ENCODE data around the gene MMAB. TPM values are rescaled to one million over a fixed set of nuclear protein-coding genes. Genes with fewer than 3 reads are reported as not detected.

Gene MMAB
- total RNA-seq, 4 donors from 2014 or later: 45.2 to 59.5 (median 52.3) TPM

- H3K9me3 ChIP-seq: no peaks in the 10 kb centered on the region
- H3K36me3 ChIP-seq: peaks cover 11 to 100% (median 51%) of the 10 kb centered on the region in 3 donors
- H3K27me3 ChIP-seq: no peaks in the 10 kb centered on the region
- WGBS, 2 donors: 30 to 57% methylated on average over 1 of the region's 1 CpG
- no peak overlapping the region for H3K27ac ChIP-seq
- TF ChIP-seq, protein P1, sequence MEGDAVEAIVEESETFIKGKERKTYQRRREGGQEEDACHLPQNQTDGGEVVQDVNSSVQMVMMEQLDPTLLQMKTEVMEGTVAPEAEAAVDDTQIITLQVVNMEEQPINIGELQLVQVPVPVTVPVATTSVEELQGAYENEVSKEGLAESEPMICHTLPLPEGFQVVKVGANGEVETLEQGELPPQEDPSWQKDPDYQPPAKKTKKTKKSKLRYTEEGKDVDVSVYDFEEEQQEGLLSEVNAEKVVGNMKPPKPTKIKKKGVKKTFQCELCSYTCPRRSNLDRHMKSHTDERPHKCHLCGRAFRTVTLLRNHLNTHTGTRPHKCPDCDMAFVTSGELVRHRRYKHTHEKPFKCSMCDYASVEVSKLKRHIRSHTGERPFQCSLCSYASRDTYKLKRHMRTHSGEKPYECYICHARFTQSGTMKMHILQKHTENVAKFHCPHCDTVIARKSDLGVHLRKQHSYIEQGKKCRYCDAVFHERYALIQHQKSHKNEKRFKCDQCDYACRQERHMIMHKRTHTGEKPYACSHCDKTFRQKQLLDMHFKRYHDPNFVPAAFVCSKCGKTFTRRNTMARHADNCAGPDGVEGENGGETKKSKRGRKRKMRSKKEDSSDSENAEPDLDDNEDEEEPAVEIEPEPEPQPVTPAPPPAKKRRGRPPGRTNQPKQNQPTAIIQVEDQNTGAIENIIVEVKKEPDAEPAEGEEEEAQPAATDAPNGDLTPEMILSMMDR (IDR thresholded peaks at IDR 0.05): no peak
- TF ChIP-seq POLR2A (IDR thresholded peaks at IDR 0.05): no peak
- no peaks in the 10 kb centered on the region for H3K4me1 ChIP-seq
- intact Hi-C loops (cut with DNase I): no loop called here
- DNase-seq: no peak
- no peak overlapping the region for H3K4me3 ChIP-seq
Observed at GRCh38 chr12:109504068-109504467, 69.2 kb downstream of the MMAB start.

Other genes starting within 250 kb of the MMAB start
- under 1 TPM in 3 of 4 donors, not detected in 1; 0.48 to 0.83 (median 0.62) TPM for gene MYO1H, start 225.6 kb downstream of the MMAB start, total RNA-seq
- 10 to 100 TPM; 31.5 to 62.8 (median 46.5) TPM for gene KCTD10, start 96.2 kb downstream of the MMAB start, total RNA-seq
- gene UBE3B, start 95.9 kb downstream of the MMAB start, total RNA-seq: 10 to 100 TPM; 31.7 to 48.7 (median 37.6) TPM
- 10 to 100 TPM; 38.9 to 62.6 (median 46.4) TPM for gene MVK, start 290 bp upstream of the MMAB start, total RNA-seq
- gene FAM222A, start 140.3 kb upstream of the MMAB start, total RNA-seq: 1 to 10 TPM in 3 of 4 donors, under 1 TPM in 1; 0.57 to 9.3 (median 5.0) TPM